GM18505 (cell line): ENCODE measurements around the gene BBX.

Source experiments
- ATAC-seq: cut with Tn5 transposase; IDR thresholded peaks from one replicate; pipeline ENCODE4 v1.9.1; 2021; ENCODE audit not compliant: unreplicated experiment
- POLR2A ChIP-seq: IDR thresholded peaks from 4 replicates; pipeline ENCODE4 v1.6.1; 2011; ENCODE audit warnings: borderline replicate concordance; ENCODE audit not compliant: insufficient read depth, insufficient read length; ENCODE audit errors: extremely low read depth

BBX gene

GRCh38 chr3:107662586-107662985, 139.8 kb downstream of the BBX start:
- no peak for TF ChIP-seq POLR2A
- ATAC-seq = no peak

- no peak for ATAC-seq
- no peak for TF ChIP-seq POLR2A
These were observed 140.5 kb downstream of the BBX start for GRCh38 chr3:107663266-107663665.

- no peak for TF ChIP-seq POLR2A
- ATAC-seq = no peak
These were observed 141.9 kb downstream of the BBX start for GRCh38 chr3:107664614-107665013.

GRCh38 chr3:107665351-107665750, 142.6 kb downstream of the BBX start:
- TF ChIP-seq POLR2A = no peak

GRCh38 chr3:107666853-107667252, 144.1 kb downstream of the BBX start:
- ATAC-seq = no peak
- TF ChIP-seq POLR2A = no peak

More at GRCh38 chr3:107665351-107665750, 142.6 kb downstream of the BBX start:
- ATAC-seq = no peak

GRCh38 chr3:107668416-107668815, 145.7 kb downstream of the BBX start:
- TF ChIP-seq POLR2A = no peak
- ATAC-seq = no peak

GRCh38 chr3:107668963-107669362, 146.2 kb downstream of the BBX start:
- no peak for ATAC-seq

GRCh38 chr3:107669669-107670068, 146.9 kb downstream of the BBX start:
- no peak for TF ChIP-seq POLR2A
- ATAC-seq = no peak

More at GRCh38 chr3:107668963-107669362, 146.2 kb downstream of the BBX start:
- no peak for TF ChIP-seq POLR2A

- no peak for TF ChIP-seq POLR2A
- no peak for ATAC-seq
These were observed 148.2 kb downstream of the BBX start for GRCh38 chr3:107670986-107671385.

- ATAC-seq = no peak
These were observed 151.6 kb downstream of the BBX start for GRCh38 chr3:107674371-107674770.

GRCh38 chr3:107675233-107675900, 152.6 kb downstream of the BBX start:
- no peak for TF ChIP-seq POLR2A
- ATAC-seq = peak; percentile 71

More at GRCh38 chr3:107674371-107674770, 151.6 kb downstream of the BBX start:
- TF ChIP-seq POLR2A = no peak

- no peak for TF ChIP-seq POLR2A
- no peak for ATAC-seq
These were observed 153.9 kb downstream of the BBX start for GRCh38 chr3:107676469-107677309.

GRCh38 chr3:107679921-107680320, 157.2 kb downstream of the BBX start:
- ATAC-seq = no peak
- no peak for TF ChIP-seq POLR2A

- ATAC-seq = no peak
- no peak for TF ChIP-seq POLR2A
These were observed 157.9 kb downstream of the BBX start for GRCh38 chr3:107680698-107681097.
